Fibroblast of peridontal ligament (primary cell): Measurements from ENCODE around the gene CDKN2C.
"Not testable (repeated sequence)": the region's sequence is repeated elsewhere in the genome, so short reads cannot be mapped to it uniquely, and the experiment has no call there.

Experiments used
- DNase-seq: peaks from one replicate; pipeline ENCODE4 v3.0.0-alpha.2; 2010; ENCODE audit errors: extremely low read depth

CDKN2C gene

GRCh38 chr1:50979937-50980336, 9.9 kb downstream of the CDKN2C start:
- no peak for DNase-seq

GRCh38 chr1:50980505-50980904, 10.5 kb downstream of the CDKN2C start:
- DNase-seq: no peak

GRCh38 chr1:50981741-50982140, 11.7 kb downstream of the CDKN2C start:
- DNase-seq: peak; percentile 44

- peak; percentile 6 for DNase-seq
These were observed 12.6 kb downstream of the CDKN2C start for GRCh38 chr1:50982611-50983010.

GRCh38 chr1:50983219-50983802, 13.3 kb downstream of the CDKN2C start:
- DNase-seq: no peak

- no peak for DNase-seq
These were observed 15.0 kb downstream of the CDKN2C start for GRCh38 chr1:50985094-50985493.

- peak; percentile 47 for DNase-seq
These were observed 16.6 kb downstream of the CDKN2C start for GRCh38 chr1:50986653-50987052.

GRCh38 chr1:50989694-50990093, 19.6 kb downstream of the CDKN2C start:
- peak; percentile 97 for DNase-seq

GRCh38 chr1:50992532-50993318, 22.7 kb downstream of the CDKN2C start:
- DNase-seq: no peak

- no peak for DNase-seq
These were observed 23.6 kb downstream of the CDKN2C start for GRCh38 chr1:50993645-50994044.

GRCh38 chr1:50994997-50995396, 25.0 kb downstream of the CDKN2C start:
- no peak for DNase-seq

GRCh38 chr1:50995651-50996050, 25.6 kb downstream of the CDKN2C start:
- DNase-seq: no peak

- DNase-seq: no peak
These were observed 26.0 kb downstream of the CDKN2C start for GRCh38 chr1:50996083-50996482.

- DNase-seq: not testable (repeated sequence)
These were observed 29.3 kb downstream of the CDKN2C start for GRCh38 chr1:50999375-50999774.

GRCh38 chr1:51000160-51000559, 30.1 kb downstream of the CDKN2C start:
- no peak for DNase-seq

- no peak for DNase-seq
These were observed 30.6 kb downstream of the CDKN2C start for GRCh38 chr1:51000651-51001050.

GRCh38 chr1:51002516-51002915, 32.5 kb downstream of the CDKN2C start:
- no peak for DNase-seq

GRCh38 chr1:51005549-51005948, 35.5 kb downstream of the CDKN2C start:
- not testable (repeated sequence) for DNase-seq

GRCh38 chr1:51009381-51009780, 39.3 kb downstream of the CDKN2C start:
- no peak for DNase-seq

GRCh38 chr1:51014878-51015277, 44.8 kb downstream of the CDKN2C start:
- DNase-seq: no peak

- DNase-seq: peak; percentile 85
These were observed 49.8 kb downstream of the CDKN2C start for GRCh38 chr1:51019811-51020210.
